Measurements from ENCODE around the gene CDC42BPB.

The CDC42BPB gene

DNA sequence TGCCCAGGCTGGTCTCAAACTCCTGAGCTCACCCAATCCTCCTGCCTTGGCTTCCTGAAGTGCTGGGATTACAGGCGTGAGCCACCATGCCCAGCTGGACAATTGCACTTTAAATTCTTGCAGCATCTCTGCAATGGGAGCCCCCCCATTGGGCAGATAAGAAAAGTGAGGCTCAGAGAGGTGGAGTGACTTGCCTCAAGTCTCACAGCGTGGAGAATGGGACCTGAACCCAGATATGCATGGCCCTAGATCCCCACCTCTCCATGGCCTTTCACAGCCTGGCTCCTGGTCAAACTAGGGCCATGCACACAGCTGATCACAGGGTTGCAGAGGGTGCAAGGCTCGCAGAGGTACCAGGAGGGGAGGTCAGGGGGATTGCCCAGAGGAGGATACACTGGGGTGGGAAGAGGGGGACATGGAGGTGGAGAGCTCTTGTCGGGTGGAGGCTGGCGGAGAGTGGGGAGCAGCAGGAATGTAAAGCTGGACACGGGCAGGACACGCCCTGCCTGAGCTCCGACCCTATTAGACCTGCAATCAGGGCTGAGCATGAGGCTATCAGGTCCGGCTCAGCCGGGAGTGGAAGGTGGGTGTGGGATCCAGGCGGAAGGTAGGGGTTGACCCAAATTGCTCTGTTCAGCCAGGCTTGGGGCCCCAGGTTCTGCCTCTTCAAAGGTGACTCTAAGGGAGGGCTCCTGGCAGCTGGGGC, 44.1 kb upstream of the CDC42BPB start:
- no peak overlapping the region for H2AFZ ChIP-seq (ENCODE audit: low read length, unreplicated experiment)
- H3K27me3 ChIP-seq (ENCODE audit: insufficient read depth, low read length), result peaks cover 6% of the 10 kb centered on the region; the same call in 1 of the 2 replicates
- no peaks in the 10 kb centered on the region for H3K79me2 ChIP-seq (ENCODE audit: control insufficient read depth, insufficient read depth, low read length, unreplicated experiment)
- H3K4me1 ChIP-seq (ENCODE audit: control insufficient read depth, insufficient read depth, low read length, unreplicated experiment), result no peaks in the 10 kb centered on the region
- H3K36me3 ChIP-seq (ENCODE audit: insufficient read depth, low read length), result no peaks in the 10 kb centered on the region
- no peak overlapping the region for H3K27ac ChIP-seq (ENCODE audit: low read depth, low read length)
- no peak overlapping the region for H3K4me3 ChIP-seq (ENCODE audit: low read depth, low read length)

DNA sequence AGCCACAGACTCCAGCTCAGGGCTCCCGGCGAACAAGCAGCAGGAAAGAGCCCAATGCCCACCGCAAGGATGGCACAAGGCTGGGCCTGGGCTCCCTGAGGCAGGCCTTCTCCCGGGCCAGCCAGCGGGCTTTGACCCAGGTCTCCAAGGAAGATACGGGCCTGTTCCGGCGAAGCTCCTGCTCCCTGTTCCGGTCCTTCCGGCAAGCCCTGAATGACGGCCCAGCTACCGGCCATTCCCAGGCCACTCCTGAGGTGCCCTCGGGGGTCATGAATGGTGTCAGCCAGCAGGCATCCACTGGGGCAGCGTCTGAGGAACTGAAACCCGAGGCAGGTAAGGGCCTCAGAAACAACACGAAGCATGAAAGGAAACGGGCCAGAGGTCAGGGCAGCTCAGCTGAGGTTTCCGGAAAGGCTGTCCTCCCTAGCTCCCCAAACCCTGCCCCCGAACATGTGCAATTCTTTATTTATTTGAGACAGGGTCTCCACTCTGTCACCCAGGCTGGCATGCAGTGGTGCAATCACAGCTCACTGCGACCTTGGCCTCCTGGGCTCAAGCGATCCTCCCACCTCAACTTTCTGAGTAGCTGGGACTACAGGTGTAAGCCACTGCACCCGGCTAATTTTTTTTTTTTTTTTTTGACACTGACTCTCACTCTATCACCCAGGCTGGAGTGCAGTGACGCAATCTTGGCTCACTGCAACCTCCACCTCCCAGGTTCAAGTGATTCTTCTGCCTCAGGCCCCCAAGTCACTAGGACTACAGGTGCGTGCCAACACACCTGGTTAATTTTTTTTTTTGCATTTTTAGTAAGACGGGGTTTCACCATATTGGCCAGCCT, 43.2 kb upstream of the CDC42BPB start:
- Histone ChIP-seq H3K27me3 (ENCODE audit: insufficient read depth, low read length) (peaks cover 6% of the 10 kb centered on the region; the same call in 1 of the 2 replicates), H2AFZ (ENCODE audit: low read length, unreplicated experiment) (no peak overlapping the region), H3K79me2 (ENCODE audit: control insufficient read depth, insufficient read depth, low read length, unreplicated experiment) (no peaks in the 10 kb centered on the region), H3K4me1 (ENCODE audit: control insufficient read depth, insufficient read depth, low read length, unreplicated experiment) (no peaks in the 10 kb centered on the region), H3K36me3 (ENCODE audit: insufficient read depth, low read length) (no peaks in the 10 kb centered on the region), H3K27ac (ENCODE audit: low read depth, low read length) (no peak overlapping the region), H3K4me3 (ENCODE audit: low read depth, low read length) (no peak overlapping the region)

DNA sequence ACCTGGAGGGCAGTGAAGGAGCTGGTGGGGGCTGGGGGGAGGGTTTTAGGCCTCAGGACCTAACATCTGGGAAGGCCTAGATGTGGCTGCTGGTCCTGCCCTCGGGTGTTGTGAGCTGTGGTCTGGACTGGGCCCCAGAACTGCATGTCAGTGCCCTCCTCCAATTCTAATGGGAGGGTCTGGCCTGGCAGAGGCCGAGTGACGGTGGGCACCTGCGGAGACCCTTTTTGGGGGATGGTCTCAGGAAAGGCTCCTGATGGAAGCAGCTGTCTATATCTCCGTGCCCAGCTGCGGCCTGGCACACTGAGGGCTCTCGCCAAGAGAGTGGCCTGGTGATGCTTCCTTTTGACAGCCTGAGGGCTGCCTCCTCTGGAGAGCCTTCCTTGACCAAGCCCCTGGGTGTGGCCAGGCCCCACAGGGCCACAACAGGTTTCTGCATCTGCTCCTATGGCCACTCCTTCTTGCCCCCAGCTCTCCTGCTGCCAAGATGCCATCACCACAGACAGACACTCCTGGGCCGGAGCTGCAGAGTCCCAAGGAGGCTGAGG, 42.5 kb upstream of the CDC42BPB start:
- H3K4me1 ChIP-seq (ENCODE audit: control insufficient read depth, insufficient read depth, low read length, unreplicated experiment), result no peaks in the 10 kb centered on the region
- peaks cover 6% of the 10 kb centered on the region; the same call in 1 of the 2 replicates for H3K27me3 ChIP-seq (ENCODE audit: insufficient read depth, low read length)
- H3K79me2 ChIP-seq (ENCODE audit: control insufficient read depth, insufficient read depth, low read length, unreplicated experiment), result no peaks in the 10 kb centered on the region
- no peak overlapping the region for H3K27ac ChIP-seq (ENCODE audit: low read depth, low read length)
- no peak overlapping the region for H2AFZ ChIP-seq (ENCODE audit: low read length, unreplicated experiment)
- H3K36me3 ChIP-seq (ENCODE audit: insufficient read depth, low read length), result no peaks in the 10 kb centered on the region
- no peak overlapping the region for H3K4me3 ChIP-seq (ENCODE audit: low read depth, low read length)

GRCh38 chr14:103099081-103099732, 41.9 kb upstream of the CDC42BPB start:
- Histone ChIP-seq H3K27me3 (ENCODE audit: insufficient read depth, low read length) (peaks cover under 1% of the 10 kb centered on the region; the same call in 1 of the 2 replicates), H3K4me1 (ENCODE audit: control insufficient read depth, insufficient read depth, low read length, unreplicated experiment) (peaks cover 1% of the 10 kb centered on the region), H3K27ac (ENCODE audit: low read depth, low read length) (no peak overlapping the region), H3K4me3 (ENCODE audit: low read depth, low read length) (no peak overlapping the region), H3K36me3 (ENCODE audit: insufficient read depth, low read length) (no peaks in the 10 kb centered on the region), H3K79me2 (ENCODE audit: control insufficient read depth, insufficient read depth, low read length, unreplicated experiment) (no peaks in the 10 kb centered on the region), H2AFZ (ENCODE audit: low read length, unreplicated experiment) (no peak overlapping the region)

GRCh38 chr14:103097994-103098957, 40.9 kb upstream of the CDC42BPB start:
- no peak overlapping the region for H2AFZ ChIP-seq (ENCODE audit: low read length, unreplicated experiment)
- H3K4me3 ChIP-seq (ENCODE audit: low read depth, low read length), result no peak overlapping the region
- H3K36me3 ChIP-seq (ENCODE audit: insufficient read depth, low read length), result no peaks in the 10 kb centered on the region
- H3K79me2 ChIP-seq (ENCODE audit: control insufficient read depth, insufficient read depth, low read length, unreplicated experiment), result no peaks in the 10 kb centered on the region
- H3K4me1 ChIP-seq (ENCODE audit: control insufficient read depth, insufficient read depth, low read length, unreplicated experiment), result peaks cover 3% of the 10 kb centered on the region
- H3K27ac ChIP-seq (ENCODE audit: low read depth, low read length), result no peak overlapping the region
- no peaks in the 10 kb centered on the region for H3K27me3 ChIP-seq (ENCODE audit: insufficient read depth, low read length)

- H3K36me3 ChIP-seq (ENCODE audit: insufficient read depth, low read length), result no peaks in the 10 kb centered on the region
- no peaks in the 10 kb centered on the region for H3K79me2 ChIP-seq (ENCODE audit: control insufficient read depth, insufficient read depth, low read length, unreplicated experiment)
- peaks cover 3% of the 10 kb centered on the region for H3K4me1 ChIP-seq (ENCODE audit: control insufficient read depth, insufficient read depth, low read length, unreplicated experiment)
- no peaks in the 10 kb centered on the region for H3K27me3 ChIP-seq (ENCODE audit: insufficient read depth, low read length)
- no peak overlapping the region for H3K27ac ChIP-seq (ENCODE audit: low read depth, low read length)
- H2AFZ ChIP-seq (ENCODE audit: low read length, unreplicated experiment), result no peak overlapping the region
- H3K4me3 ChIP-seq (ENCODE audit: low read depth, low read length), result no peak overlapping the region
These were observed 40.1 kb upstream of the CDC42BPB start for GRCh38 chr14:103097244-103097993.

- H2AFZ ChIP-seq (ENCODE audit: low read length, unreplicated experiment), result no peak overlapping the region
- H3K27me3 ChIP-seq (ENCODE audit: insufficient read depth, low read length), result no peaks in the 10 kb centered on the region
- no peaks in the 10 kb centered on the region for H3K36me3 ChIP-seq (ENCODE audit: insufficient read depth, low read length)
- H3K4me1 ChIP-seq (ENCODE audit: control insufficient read depth, insufficient read depth, low read length, unreplicated experiment), result peaks cover 3% of the 10 kb centered on the region
- H3K79me2 ChIP-seq (ENCODE audit: control insufficient read depth, insufficient read depth, low read length, unreplicated experiment), result no peaks in the 10 kb centered on the region
- no peak overlapping the region for H3K4me3 ChIP-seq (ENCODE audit: low read depth, low read length)
- no peak overlapping the region for H3K27ac ChIP-seq (ENCODE audit: low read depth, low read length)
These were observed 39.0 kb upstream of the CDC42BPB start for GRCh38 chr14:103096387-103096786.

GRCh38 chr14:103095210-103095778, 37.9 kb upstream of the CDC42BPB start:
- H3K79me2 ChIP-seq (ENCODE audit: control insufficient read depth, insufficient read depth, low read length, unreplicated experiment), result no peaks in the 10 kb centered on the region
- H3K27me3 ChIP-seq (ENCODE audit: insufficient read depth, low read length), result no peaks in the 10 kb centered on the region
- H3K4me3 ChIP-seq (ENCODE audit: low read depth, low read length), result no peak overlapping the region
- H3K4me1 ChIP-seq (ENCODE audit: control insufficient read depth, insufficient read depth, low read length, unreplicated experiment), result peaks cover 7% of the 10 kb centered on the region
- H3K27ac ChIP-seq (ENCODE audit: low read depth, low read length), result no peak overlapping the region
- H2AFZ ChIP-seq (ENCODE audit: low read length, unreplicated experiment), result no peak overlapping the region
- no peaks in the 10 kb centered on the region for H3K36me3 ChIP-seq (ENCODE audit: insufficient read depth, low read length)
